H1 (cell line): ENCODE data around the gene SCP2. TPM values are rescaled to one million over a fixed set of nuclear protein-coding genes. Genes with fewer than 3 reads are reported as not detected.

ENCODE experiments used
- CTCF ChIA-PET: fragments of 300-600 bp; sonication (Branson Sonifier 250); formaldehyde crosslinking; loops from one replicate; lab custom pipeline; 2021; ENCODE audit not compliant: partially characterized antibody; lab: Charles Lee
- POLR2A ChIA-PET: fragments of 300-600 bp; sonication (Branson Sonifier 250); formaldehyde crosslinking; loops from one replicate; lab custom pipeline; 2021; ENCODE audit warnings: inconsistent platforms; ENCODE audit not compliant: partially characterized antibody; lab: Charles Lee
- DNase-seq, 2 experiments: peaks; one replicate each; pipeline versions ENCODE4 v3.0.0 to v3.0.0-alpha.2; 2010 to 2022; ENCODE audit warnings: low spot score in 2 of 2, low read depth in 1 of 2, mixed read lengths in 1 of 2
- FAIRE-seq: peaks from 2 replicates; lab custom pipeline; 2011; peaks lifted over from hg19 to GRCh38; lab: Jason Lieb, UNC
- H2AFZ ChIP-seq: 2 replicates; pipeline ENCODE4 v1.8.1; 2012; ENCODE audit warnings: low read length, inconsistent platforms
- H2AK5ac ChIP-seq: 2 replicates; pipeline ENCODE4 v1.6.1; 2013; ENCODE audit warnings: low read depth, low read length
- H2BK120ac ChIP-seq: replicated peaks from 2 replicates; pipeline ENCODE3; 2013; ENCODE audit warnings: low read depth, low read length, inconsistent platforms
- H2BK12ac ChIP-seq: 2 replicates; pipeline ENCODE4 v1.6.1; 2013; ENCODE audit warnings: low read depth, low read length
- H2BK15ac ChIP-seq: 2 replicates; pipeline ENCODE4 v1.6.1; 2013; ENCODE audit warnings: low read length
- H2BK20ac ChIP-seq: 2 replicates; pipeline ENCODE4 v1.6.1; 2013; ENCODE audit warnings: low read length
- H2BK5ac ChIP-seq: 2 replicates; pipeline ENCODE4 v1.6.1; 2013; ENCODE audit warnings: low read depth, low read length
- H3K14ac ChIP-seq: 2 replicates; pipeline ENCODE4 v1.6.1; 2013; ENCODE audit warnings: inconsistent platforms; ENCODE audit not compliant: insufficient read length
- H3K18ac ChIP-seq: 2 replicates; pipeline ENCODE4 v1.6.1; 2013; ENCODE audit warnings: low read length; ENCODE audit errors: extremely low read depth
- H3K23ac ChIP-seq: 2 replicates; pipeline ENCODE4 v1.6.1; 2013; ENCODE audit warnings: inconsistent platforms; ENCODE audit not compliant: insufficient read length
- H3K23me2 ChIP-seq: 2 replicates; pipeline ENCODE4 v1.6.1; 2013; ENCODE audit warnings: low read depth, low read length
- H3K27ac ChIP-seq: 2 replicates; pipeline ENCODE4 v1.6.1; 2011; ENCODE audit warnings: low read depth, low read length, inconsistent platforms
- H3K27me3 ChIP-seq, 4 experiments: replicated peaks in 1 of 4; 1 replicate in 1 of 4; 2 replicates in 3 of 4; pipeline versions ENCODE4 v1.6.1 to v1.8.1; 2011 to 2013; ENCODE audit warnings: low read length in 3 of 4, mild to moderate bottlenecking in 3 of 4, inconsistent platforms in 2 of 4, mixed read lengths in 2 of 4, moderate library complexity in 1 of 4; ENCODE audit not compliant: control insufficient read depth in 3 of 4, insufficient read depth in 3 of 4; ENCODE audit errors: extremely low read depth in 1 of 4
- H3K36me3 ChIP-seq, 4 experiments: 2 replicates each; pipeline versions ENCODE4 v1.6.1 to v1.8.1; 2011 to 2013; ENCODE audit warnings: mild to moderate bottlenecking in 4 of 4, low read length in 3 of 4, moderate library complexity in 2 of 4, control low read depth in 1 of 4, inconsistent platforms in 1 of 4; ENCODE audit not compliant: insufficient read depth in 4 of 4, control insufficient read depth in 2 of 4
- H3K4ac ChIP-seq: replicated peaks from 2 replicates; pipeline ENCODE3; 2013; ENCODE audit warnings: low read length, low read depth, mixed read lengths, inconsistent platforms; ENCODE audit not compliant: insufficient read length
- H3K4me1 ChIP-seq, 4 experiments: replicated peaks in 1 of 4; 1 replicate in 1 of 4; 2 replicates in 3 of 4; pipeline versions ENCODE4 v1.6.1 to v1.8.1; 2011 to 2013; ENCODE audit warnings: low read length in 3 of 4, inconsistent platforms in 2 of 4, mixed read lengths in 1 of 4; ENCODE audit not compliant: insufficient read depth in 4 of 4, control insufficient read depth in 3 of 4
- H3K4me2 ChIP-seq, 2 experiments: 2 replicates each; pipeline versions ENCODE4 v1.6.1 to v1.8.1; 2011 to 2013; ENCODE audit warnings: low read depth in 2 of 2, low read length in 2 of 2, control low read depth in 1 of 2, inconsistent platforms in 1 of 2, mild to moderate bottlenecking in 1 of 2; ENCODE audit not compliant: insufficient read depth in 1 of 2
- H3K4me3 ChIP-seq, 4 experiments: fragments of 200-600, 300-600 bp in 1 of 4; sonication (generic), shearing (Covaris generic), sonication (Bioruptor Twin) in 1 of 4; 2 replicates each; pipeline versions ENCODE4 v1.5.1 to v1.8.1; 2011 to 2016; ENCODE audit warnings: low read length in 4 of 4, low read depth in 3 of 4, control low read depth in 2 of 4, inconsistent platforms in 2 of 4, mild to moderate bottlenecking in 2 of 4, mixed read lengths in 1 of 4, moderate library complexity in 1 of 4; ENCODE audit not compliant: insufficient read depth in 2 of 4; ENCODE audit errors: extremely low read depth in 1 of 4
- H3K56ac ChIP-seq: replicated peaks from 2 replicates; pipeline ENCODE3; 2013; ENCODE audit warnings: low read depth, mild to moderate bottlenecking, mixed read lengths, low read length, inconsistent platforms; ENCODE audit not compliant: insufficient read length
- H3K79me1 ChIP-seq: 2 replicates; pipeline ENCODE4 v1.6.1; 2013; ENCODE audit warnings: low read depth, low read length, control low read depth
- H3K79me2 ChIP-seq, 2 experiments: 2 replicates each; pipeline versions ENCODE4 v1.6.1 to v1.8.1; 2012 to 2013; ENCODE audit warnings: low read length in 2 of 2, mild to moderate bottlenecking in 2 of 2, inconsistent platforms in 1 of 2; ENCODE audit not compliant: insufficient read depth in 2 of 2, control insufficient read depth in 1 of 2
- H3K9ac ChIP-seq, 4 experiments: replicated peaks in 1 of 4; 1 replicate in 1 of 4; 2 replicates in 3 of 4; pipeline versions ENCODE4 v1.6.1 to v1.8.1; 2011 to 2013; ENCODE audit warnings: low read depth in 3 of 4, low read length in 3 of 4, control low read depth in 2 of 4, mild to moderate bottlenecking in 2 of 4, moderate library complexity in 2 of 4, inconsistent platforms in 1 of 4; ENCODE audit errors: extremely low read depth in 1 of 4
- H3K9me3 ChIP-seq, 2 experiments: 2 replicates each; pipeline versions ENCODE4 v1.6.1 to v1.8.1; 2012 to 2013; ENCODE audit warnings: mild to moderate bottlenecking in 2 of 2, moderate library complexity in 2 of 2, control low read depth in 1 of 2, inconsistent platforms in 1 of 2, low read depth in 1 of 2, low read length in 1 of 2, mixed read lengths in 1 of 2; ENCODE audit not compliant: insufficient read depth in 2 of 2
- H4K20me1 ChIP-seq, 2 experiments: replicated peaks in 1 of 2; 2 replicates each; pipeline versions ENCODE3 to v1.8.1; 2011 to 2013; ENCODE audit warnings: inconsistent platforms in 2 of 2, low read length in 2 of 2, mild to moderate bottlenecking in 1 of 2; ENCODE audit not compliant: insufficient read depth in 2 of 2, control insufficient read depth in 1 of 2
- H4K5ac ChIP-seq: 2 replicates; pipeline ENCODE4 v1.6.1; 2013; ENCODE audit warnings: low read length, low read depth, mixed read lengths, inconsistent platforms; ENCODE audit not compliant: insufficient read length
- H4K8ac ChIP-seq: 2 replicates; pipeline ENCODE4 v1.8.0; 2013; ENCODE audit warnings: mild to moderate bottlenecking, moderate library complexity, low read length, inconsistent platforms; ENCODE audit not compliant: insufficient read depth; ENCODE audit errors: extremely low read depth
- H4K91ac ChIP-seq: replicated peaks from 2 replicates; pipeline ENCODE3; 2013; ENCODE audit warnings: low read length, mixed read lengths, inconsistent platforms; ENCODE audit not compliant: insufficient read length
- BACH1 ChIP-seq: IDR thresholded peaks from 2 replicates; pipeline ENCODE4 v1.6.1; 2012; ENCODE audit warnings: low read length, improper control_type of control experiment
- BCL11A ChIP-seq, 2 experiments: IDR thresholded peaks; one replicate each; pipeline ENCODE4 v1.6.1; 2011; ENCODE audit warnings: low read depth in 2 of 2, low read length in 2 of 2, mild to moderate bottlenecking in 2 of 2
- CEBPB ChIP-seq: IDR thresholded peaks from 2 replicates; pipeline ENCODE4 v1.6.1; 2012; ENCODE audit warnings: low read depth, low read length
- CHD2 ChIP-seq: IDR thresholded peaks from 2 replicates; pipeline ENCODE4 v1.6.1; 2012; ENCODE audit warnings: low read length, improper control_type of control experiment
- CTCF ChIP-seq, 3 experiments: IDR thresholded peaks; 1 replicate in 2 of 3; 2 replicates in 1 of 3; pipeline versions ENCODE4 v1.5.1 to v1.6.1; 2011; ENCODE audit warnings: low read length in 3 of 3, mild to moderate bottlenecking in 3 of 3, inconsistent platforms in 2 of 3, low read depth in 1 of 3, moderate library complexity in 1 of 3; ENCODE audit not compliant: insufficient read depth in 1 of 3; ENCODE audit errors: control extremely low read depth in 1 of 3
- EP300 ChIP-seq, 2 experiments: IDR thresholded peaks; 1 replicate in 1 of 2; 2 replicates in 1 of 2; pipeline ENCODE4 v1.6.1; 2011 to 2012; ENCODE audit warnings: low read depth in 2 of 2, low read length in 2 of 2, mild to moderate bottlenecking in 2 of 2, borderline replicate concordance in 1 of 2, inconsistent platforms in 1 of 2, moderate library complexity in 1 of 2
- FOSL1 ChIP-seq: IDR thresholded peaks from 2 replicates; pipeline ENCODE4 v1.6.1; 2011; ENCODE audit warnings: mild to moderate bottlenecking, low read depth, low read length, moderate library complexity; ENCODE audit not compliant: insufficient read depth
- HDAC6 ChIP-seq: IDR thresholded peaks from one replicate; pipeline ENCODE4 v1.7.1; 2012; ENCODE audit warnings: low read depth, mild to moderate bottlenecking, inconsistent platforms, low read length, moderate library complexity
- KDM5A ChIP-seq: fragments of 200-600 bp; IDR thresholded peaks from 2 replicates; pipeline ENCODE4 v1.7.1; 2012; ENCODE audit warnings: mild to moderate bottlenecking, low read length, inconsistent platforms, mixed read lengths
- NANOG ChIP-seq: IDR thresholded peaks from 2 replicates; pipeline ENCODE4 v1.6.1; 2011; ENCODE audit warnings: low read length, low read depth, mild to moderate bottlenecking, inconsistent platforms; ENCODE audit not compliant: insufficient read depth, poor library complexity, severe bottlenecking
- RFX5 ChIP-seq: IDR thresholded peaks from 2 replicates; pipeline ENCODE4 v1.6.1; 2011; ENCODE audit warnings: low read depth, low read length, improper control_type of control experiment, borderline replicate concordance
- SIN3A ChIP-seq, 2 experiments: IDR thresholded peaks in 1 of 2; conservative IDR thresholded peaks in 1 of 2; 2 replicates each; pipeline ENCODE4 v1.6.1; 2011 to 2012; ENCODE audit warnings: low read length in 2 of 2, improper control_type of control experiment in 1 of 2, low read depth in 1 of 2, mild to moderate bottlenecking in 1 of 2
- SP1 ChIP-seq: IDR thresholded peaks from 2 replicates; pipeline ENCODE4 v1.6.1; 2011; ENCODE audit warnings: low read depth, low read length
- WGBS, 2 experiments: shearing (Covaris generic) in 1 of 2; methylation state at CpG; one replicate each; pipeline versions ENCODE4 v1.1.6 to v1.1.7; 2013 to 2015; ENCODE audit warnings: low lambda C conversion rate in 2 of 2, mixed read lengths in 2 of 2, inconsistent platforms in 1 of 2, low coverage in 1 of 2, missing lambda C conversion rate in 1 of 2; ENCODE audit not compliant: insufficient replicate concordance in 2 of 2, insufficient coverage in 1 of 2, insufficient read length in 1 of 2; ENCODE audit errors: extremely low coverage in 1 of 2, missing lambda C conversion rate in 1 of 2; 5-methylcytosine and 5-hydroxymethylcytosine counted together
- polyA plus RNA-seq, 7 experiments: library from polyadenylated mRNA; depleted of rRNA in 3 of 7; stranded (reverse) in 5 of 7; unstranded in 2 of 7; fragments of >200 nt in 5 of 7; fragments of 200-250 nt in 2 of 7; gene quantifications; 1 replicate in 5 of 7; 2 replicates in 1 of 7; 4 replicates in 1 of 7; pipeline versions ENCODE4 v1.2.1 to v1.2.3, GENCODE V29; 2011 to 2013; ENCODE audit warnings: missing spikeins in 2 of 7, mixed read lengths in 2 of 7
- total RNA-seq: library from RNA; stranded (reverse); fragmentation: NEBNext Ultra II Directional; extraction: Animal tissue kit (Norgen Biotek cat#: 25700); gene quantifications from 2 replicates; pipeline ENCODE4 v1.2.1, GENCODE V29; 2021

The SCP2 gene
- total and polyA plus RNA-seq, 2 of the 8 experiments (the other 6 are each of a cell fraction or from before 2014, with no cell fraction given) = 20.9 to 54.3 TPM

GRCh38 chr1:52938183-52938451 is 11.0 kb downstream of the SCP2 start:
- Histone ChIP-seq H3K4me2 (no peak overlapping the region), H3K27ac (no peak overlapping the region), H3K23me2 (no peaks in the 10 kb centered on the region), H3K9me3 (no peaks in the 10 kb centered on the region), H3K36me3 (no peaks in the 10 kb centered on the region), H3K9ac (no peak overlapping the region), H2BK20ac (no peak overlapping the region), H3K4ac (no peak overlapping the region), H4K8ac (no peak overlapping the region), H3K4me3 (no peak overlapping the region), H3K56ac (no peak overlapping the region), H3K4me1 (no peaks in the 10 kb centered on the region), H3K14ac (no peak overlapping the region), H2BK15ac (no peak overlapping the region), H2AFZ (no peak overlapping the region), H3K79me2 (no peaks in the 10 kb centered on the region), H3K18ac (no peak overlapping the region), H2BK5ac (no peak overlapping the region), H4K5ac (no peak overlapping the region), H2BK120ac (no peak overlapping the region), H3K79me1 (no peaks in the 10 kb centered on the region), H2AK5ac (no peak overlapping the region), H4K20me1 (no peaks in the 10 kb centered on the region), H4K91ac (no peak overlapping the region), H2BK12ac (no peak overlapping the region), H3K27me3 (no peaks in the 10 kb centered on the region; a peak in 1 of 7 replicates), H3K23ac (no peak overlapping the region)
- POLR2A ChIA-PET = no interaction called here
- DNase-seq = no peak
- no peak for FAIRE-seq
- WGBS, 2 experiments = 79% methylated on average over 1 of the region's 1 CpG; no CpG with 5 or more reads in 1 of the 2 experiments
- CTCF ChIA-PET = no interaction called here
- TF ChIP-seq BCL11A (IDR thresholded peaks at IDR 0.05; ENCODE audit: low read depth in 2 of 2, low read length in 2 of 2) (no peak), CHD2 (no peak), EP300 (IDR thresholded peaks at IDR 0.05; ENCODE audit: borderline replicate concordance in 1 of 2, low read depth in 2 of 2, low read length in 2 of 2) (no peak), RFX5 (no peak), NANOG (no peak), SIN3A (conservative IDR thresholded peaks at IDR 0.05 in 1 of 2, IDR thresholded peaks at IDR 0.05 in 1 of 2; ENCODE audit: low read depth in 1 of 2, low read length in 2 of 2) (no peak), CEBPB (no peak), HDAC6 (no peak), BACH1 (no peak), CTCF (IDR thresholded peaks at IDR 0.05; ENCODE audit: control extremely low read depth in 1 of 3, insufficient read depth in 1 of 3, low read depth in 1 of 3, low read length in 3 of 3) (no peak), SP1 (no peak), FOSL1 (no peak), KDM5A (no peak)
